ENCODE data around the gene NEUROG3. TPM values are rescaled to one million over a fixed set of nuclear protein-coding genes. Genes with fewer than 3 reads are reported as not detected.
A peak's percentile ranks its signal among the peaks of the same experiment; 100 is the strongest.

The NEUROG3 gene
- total RNA-seq, 1 experiment from 2014 or later: 2.4 TPM

GRCh38 chr10:69583106-69583505, 9.9 kb upstream of the NEUROG3 start (continued):
- TF ChIP-seq, protein P1, sequence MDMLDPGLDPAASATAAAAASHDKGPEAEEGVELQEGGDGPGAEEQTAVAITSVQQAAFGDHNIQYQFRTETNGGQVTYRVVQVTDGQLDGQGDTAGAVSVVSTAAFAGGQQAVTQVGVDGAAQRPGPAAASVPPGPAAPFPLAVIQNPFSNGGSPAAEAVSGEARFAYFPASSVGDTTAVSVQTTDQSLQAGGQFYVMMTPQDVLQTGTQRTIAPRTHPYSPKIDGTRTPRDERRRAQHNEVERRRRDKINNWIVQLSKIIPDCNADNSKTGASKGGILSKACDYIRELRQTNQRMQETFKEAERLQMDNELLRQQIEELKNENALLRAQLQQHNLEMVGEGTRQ (CRISPR knock-in tag; IDR thresholded peaks at IDR 0.05): no peak
- TF ChIP-seq, protein P2, sequence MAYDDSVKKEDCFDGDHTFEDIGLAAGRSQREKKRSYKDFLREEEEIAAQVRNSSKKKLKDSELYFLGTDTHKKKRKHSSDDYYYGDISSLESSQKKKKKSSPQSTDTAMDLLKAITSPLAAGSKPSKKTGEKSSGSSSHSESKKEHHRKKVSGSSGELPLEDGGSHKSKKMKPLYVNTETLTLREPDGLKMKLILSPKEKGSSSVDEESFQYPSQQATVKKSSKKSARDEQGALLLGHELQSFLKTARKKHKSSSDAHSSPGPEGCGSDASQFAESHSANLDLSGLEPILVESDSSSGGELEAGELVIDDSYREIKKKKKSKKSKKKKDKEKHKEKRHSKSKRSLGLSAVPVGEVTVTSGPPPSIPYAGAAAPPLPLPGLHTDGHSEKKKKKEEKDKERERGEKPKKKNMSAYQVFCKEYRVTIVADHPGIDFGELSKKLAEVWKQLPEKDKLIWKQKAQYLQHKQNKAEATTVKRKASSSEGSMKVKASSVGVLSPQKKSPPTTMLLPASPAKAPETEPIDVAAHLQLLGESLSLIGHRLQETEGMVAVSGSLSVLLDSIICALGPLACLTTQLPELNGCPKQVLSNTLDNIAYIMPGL (CRISPR knock-in tag; IDR thresholded peaks at IDR 0.05): no peak
- TF ChIP-seq, protein P3, sequence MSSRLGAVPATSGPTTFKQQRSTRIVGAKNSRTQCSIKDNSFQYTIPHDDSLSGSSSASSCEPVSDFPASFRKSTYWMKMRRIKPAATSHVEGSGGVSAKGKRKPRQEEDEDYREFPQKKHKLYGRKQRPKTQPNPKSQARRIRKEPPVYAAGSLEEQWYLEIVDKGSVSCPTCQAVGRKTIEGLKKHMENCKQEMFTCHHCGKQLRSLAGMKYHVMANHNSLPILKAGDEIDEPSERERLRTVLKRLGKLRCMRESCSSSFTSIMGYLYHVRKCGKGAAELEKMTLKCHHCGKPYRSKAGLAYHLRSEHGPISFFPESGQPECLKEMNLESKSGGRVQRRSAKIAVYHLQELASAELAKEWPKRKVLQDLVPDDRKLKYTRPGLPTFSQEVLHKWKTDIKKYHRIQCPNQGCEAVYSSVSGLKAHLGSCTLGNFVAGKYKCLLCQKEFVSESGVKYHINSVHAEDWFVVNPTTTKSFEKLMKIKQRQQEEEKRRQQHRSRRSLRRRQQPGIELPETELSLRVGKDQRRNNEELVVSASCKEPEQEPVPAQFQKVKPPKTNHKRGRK (CRISPR knock-in tag; IDR thresholded peaks at IDR 0.05; ENCODE audit: borderline replicate concordance): no peak
- TF ChIP-seq, protein P4, sequence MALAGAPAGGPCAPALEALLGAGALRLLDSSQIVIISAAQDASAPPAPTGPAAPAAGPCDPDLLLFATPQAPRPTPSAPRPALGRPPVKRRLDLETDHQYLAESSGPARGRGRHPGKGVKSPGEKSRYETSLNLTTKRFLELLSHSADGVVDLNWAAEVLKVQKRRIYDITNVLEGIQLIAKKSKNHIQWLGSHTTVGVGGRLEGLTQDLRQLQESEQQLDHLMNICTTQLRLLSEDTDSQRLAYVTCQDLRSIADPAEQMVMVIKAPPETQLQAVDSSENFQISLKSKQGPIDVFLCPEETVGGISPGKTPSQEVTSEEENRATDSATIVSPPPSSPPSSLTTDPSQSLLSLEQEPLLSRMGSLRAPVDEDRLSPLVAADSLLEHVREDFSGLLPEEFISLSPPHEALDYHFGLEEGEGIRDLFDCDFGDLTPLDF (CRISPR knock-in tag; IDR thresholded peaks at IDR 0.05): no peak

- no peaks in the 10 kb centered on the region for H3K36me3 Mint-ChIP-seq
- ChIA-PET POLR2A (no interaction called here), CTCF (interaction anchor here (1.1 to 1.7 kb wide), 3 partner anchors 56 to 65 kb away, joined by 7 to 10 read pairs (median 7); no protein-coding TSS in a partner anchor)
- TF ChIP-seq GABPB1 (CRISPR knock-in tag; IDR thresholded peaks at IDR 0.05): no peak
- TF ChIP-seq EMX1 (CRISPR knock-in tag; IDR thresholded peaks at IDR 0.05): no peak
- no peak overlapping the region for H3K27ac Mint-ChIP-seq
- no peak overlapping the region for H3K4me3 Mint-ChIP-seq
- no peak for DNase-seq (ENCODE audit: low spot score)
- no peak for ATAC-seq
- peaks cover 38% of the 10 kb centered on the region for H3K4me1 Mint-ChIP-seq
- H3K27me3 Mint-ChIP-seq (ENCODE audit: low read depth): peaks cover 66% of the 10 kb centered on the region
- H3K9me3 Mint-ChIP-seq: no peaks in the 10 kb centered on the region
These were observed 7.2 kb upstream of the NEUROG3 start for GRCh38 chr10:69580435-69580834.

GRCh38 chr10:69579464-69580060, 6.3 kb upstream of the NEUROG3 start:
- no peak for DNase-seq (ENCODE audit: low spot score)
- H3K9me3 Mint-ChIP-seq: no peaks in the 10 kb centered on the region
- ATAC-seq: no peak
- CTCF ChIA-PET: interaction anchor here (1.1 to 3.2 kb wide), 4 partner anchors 11 to 64 kb away, joined by 7 to 25 read pairs (median 10); partner anchors contain the start of gene FAM241B
- POLR2A ChIA-PET: interaction anchor here (1.5 kb wide), 1 partner anchor 9 kb away, joined by 5 read pairs; no protein-coding TSS in a partner anchor
- H3K4me3 Mint-ChIP-seq: peak overlapping the region; percentile 75
- peaks cover 75% of the 10 kb centered on the region for H3K27me3 Mint-ChIP-seq (ENCODE audit: low read depth)
- peaks cover 42% of the 10 kb centered on the region for H3K4me1 Mint-ChIP-seq
- H3K36me3 Mint-ChIP-seq: no peaks in the 10 kb centered on the region
- no peak overlapping the region for H3K27ac Mint-ChIP-seq
- TF ChIP-seq ZNF671 (CRISPR knock-in tag; IDR thresholded peaks at IDR 0.05): no peak
- TF ChIP-seq RORB (CRISPR knock-in tag; IDR thresholded peaks at IDR 0.05): no peak
- TF ChIP-seq, protein P5, sequence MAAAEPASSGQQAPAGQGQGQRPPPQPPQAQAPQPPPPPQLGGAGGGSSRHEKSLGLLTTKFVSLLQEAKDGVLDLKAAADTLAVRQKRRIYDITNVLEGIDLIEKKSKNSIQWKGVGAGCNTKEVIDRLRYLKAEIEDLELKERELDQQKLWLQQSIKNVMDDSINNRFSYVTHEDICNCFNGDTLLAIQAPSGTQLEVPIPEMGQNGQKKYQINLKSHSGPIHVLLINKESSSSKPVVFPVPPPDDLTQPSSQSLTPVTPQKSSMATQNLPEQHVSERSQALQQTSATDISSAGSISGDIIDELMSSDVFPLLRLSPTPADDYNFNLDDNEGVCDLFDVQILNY (CRISPR knock-in tag; IDR thresholded peaks at IDR 0.05): no peak
- TF ChIP-seq SMAD3 (CRISPR knock-in tag; IDR thresholded peaks at IDR 0.05; ENCODE audit: borderline replicate concordance): no peak

- peaks cover 85% of the 10 kb centered on the region for H3K27me3 Mint-ChIP-seq (ENCODE audit: low read depth)
- DNase-seq (ENCODE audit: low spot score) (peak; percentile 47), ATAC-seq (peak; percentile 13)
- no peaks in the 10 kb centered on the region for H3K9me3 Mint-ChIP-seq
- H3K4me1 Mint-ChIP-seq: peaks cover 52% of the 10 kb centered on the region
- H3K36me3 Mint-ChIP-seq: no peaks in the 10 kb centered on the region
- ChIA-PET CTCF (interaction anchor here (0.6 to 10.1 kb wide), 8 partner anchors 10 to 466 kb away, joined by 3 to 117 read pairs (median 7); partner anchors contain the start of gene FAM241B), POLR2A (interaction anchor here (0.9 to 1.5 kb wide), 3 partner anchors 8 to 568 kb away, joined by 3 to 5 read pairs (median 3); partner anchors contain the start of gene TYSND1)
- H3K27ac Mint-ChIP-seq: no peak overlapping the region
- H3K4me3 Mint-ChIP-seq: peak overlapping the region; percentile 75
- TF ChIP-seq CREM (CRISPR knock-in tag; IDR thresholded peaks at IDR 0.05) (no peak), FOXJ3 (CRISPR knock-in tag; IDR thresholded peaks at IDR 0.05; ENCODE audit: borderline replicate concordance) (no peak), ZNF232 (CRISPR knock-in tag; IDR thresholded peaks at IDR 0.05) (no peak), CDX4 (CRISPR knock-in tag; IDR thresholded peaks at IDR 0.05; ENCODE audit: borderline replicate concordance) (no peak), ZNF416 (CRISPR knock-in tag; IDR thresholded peaks at IDR 0.05) (no peak), SP1 (CRISPR knock-in tag; conservative IDR thresholded peaks at IDR 0.05) (no peak)
- TF ChIP-seq, protein P6, sequence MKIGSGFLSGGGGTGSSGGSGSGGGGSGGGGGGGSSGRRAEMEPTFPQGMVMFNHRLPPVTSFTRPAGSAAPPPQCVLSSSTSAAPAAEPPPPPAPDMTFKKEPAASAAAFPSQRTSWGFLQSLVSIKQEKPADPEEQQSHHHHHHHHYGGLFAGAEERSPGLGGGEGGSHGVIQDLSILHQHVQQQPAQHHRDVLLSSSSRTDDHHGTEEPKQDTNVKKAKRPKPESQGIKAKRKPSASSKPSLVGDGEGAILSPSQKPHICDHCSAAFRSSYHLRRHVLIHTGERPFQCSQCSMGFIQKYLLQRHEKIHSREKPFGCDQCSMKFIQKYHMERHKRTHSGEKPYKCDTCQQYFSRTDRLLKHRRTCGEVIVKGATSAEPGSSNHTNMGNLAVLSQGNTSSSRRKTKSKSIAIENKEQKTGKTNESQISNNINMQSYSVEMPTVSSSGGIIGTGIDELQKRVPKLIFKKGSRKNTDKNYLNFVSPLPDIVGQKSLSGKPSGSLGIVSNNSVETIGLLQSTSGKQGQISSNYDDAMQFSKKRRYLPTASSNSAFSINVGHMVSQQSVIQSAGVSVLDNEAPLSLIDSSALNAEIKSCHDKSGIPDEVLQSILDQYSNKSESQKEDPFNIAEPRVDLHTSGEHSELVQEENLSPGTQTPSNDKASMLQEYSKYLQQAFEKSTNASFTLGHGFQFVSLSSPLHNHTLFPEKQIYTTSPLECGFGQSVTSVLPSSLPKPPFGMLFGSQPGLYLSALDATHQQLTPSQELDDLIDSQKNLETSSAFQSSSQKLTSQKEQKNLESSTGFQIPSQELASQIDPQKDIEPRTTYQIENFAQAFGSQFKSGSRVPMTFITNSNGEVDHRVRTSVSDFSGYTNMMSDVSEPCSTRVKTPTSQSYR (CRISPR knock-in tag; IDR thresholded peaks at IDR 0.05): no peak
These were observed 5.3 kb upstream of the NEUROG3 start for GRCh38 chr10:69578508-69578991.
